ENCODE measurements around the gene SCGB2B2. TPM values are rescaled to one million over a fixed set of nuclear protein-coding genes. Genes with fewer than 3 reads are reported as not detected.

Gene SCGB2B2
- total and polyA plus RNA-seq, 2 of the 4 experiments (the other 2 are of a cell fraction): not detected

DNA sequence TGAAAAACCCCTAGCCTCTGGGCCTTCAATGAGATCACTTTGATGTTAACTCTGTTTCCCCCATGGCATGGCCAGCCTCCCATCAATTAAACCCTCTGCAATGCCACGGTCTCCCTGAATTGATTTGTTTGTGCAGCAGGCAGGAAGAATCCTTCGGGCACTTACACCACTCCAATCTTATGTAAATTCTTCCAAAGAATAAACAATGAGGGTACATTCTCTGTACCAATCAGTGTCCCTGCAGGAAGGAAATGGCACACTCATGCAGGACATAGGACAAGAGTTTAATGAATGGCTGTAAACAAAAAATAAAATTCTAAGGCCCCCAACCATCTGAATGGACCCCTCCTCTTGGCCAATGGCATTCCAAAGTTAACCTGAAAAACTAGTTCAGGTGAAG, 22.2 kb downstream of the SCGB2B2 start:
- ATAC-seq (ENCODE audit: low read depth) (no peak), DNase-seq (no peak)
- Histone ChIP-seq H3K23ac (ENCODE audit: low read depth, low read length) (no peak overlapping the region), H3K56ac (ENCODE audit: extremely low read depth, insufficient read depth, low read length) (no peak overlapping the region), H4K5ac (ENCODE audit: low read depth, low read length) (no peak overlapping the region), H3K4me1 (ENCODE audit: control insufficient read depth, insufficient read depth, low read length) (no peaks in the 10 kb centered on the region), H3K4me2 (ENCODE audit: low read depth, low read length) (no peak overlapping the region), H3K36me3 (ENCODE audit: control insufficient read depth, insufficient read depth, low read length) (no peaks in the 10 kb centered on the region), H3K79me1 (ENCODE audit: low read depth in 1 of 2, low read length in 2 of 2) (no peaks in the 10 kb centered on the region), H3K9me3 (ENCODE audit: control insufficient read depth, insufficient read depth, low read length) (no peaks in the 10 kb centered on the region), H3K4me3 (ENCODE audit: insufficient read depth, low read depth, low read length) (no peak overlapping the region), H3K9me1 (ENCODE audit: insufficient read depth, low read length) (no peaks in the 10 kb centered on the region), H4K20me1 (ENCODE audit: insufficient read depth, low read length) (no peaks in the 10 kb centered on the region), H2AK5ac (ENCODE audit: low read depth, low read length) (no peak overlapping the region), H2BK120ac (ENCODE audit: low read depth, low read length) (no peak overlapping the region), H3K18ac (ENCODE audit: low read depth, low read length) (no peak overlapping the region), H2BK15ac (ENCODE audit: low read depth, low read length) (no peak overlapping the region), H3K27ac (ENCODE audit: insufficient read depth, low read length) (no peak overlapping the region), H3K27me3 (ENCODE audit: control insufficient read depth, insufficient read depth, low read length) (no peaks in the 10 kb centered on the region), H2BK5ac (ENCODE audit: low read depth, low read length, poor library complexity, severe bottlenecking) (no peak overlapping the region), H3K9ac (ENCODE audit: low read depth, low read length) (no peak overlapping the region), H2AFZ (replicated peaks; ENCODE audit: low read length, poor library complexity) (no peak overlapping the region), H3K14ac (replicated peaks; ENCODE audit: low read depth, low read length) (no peak overlapping the region), H2AK9ac (replicated peaks; ENCODE audit: low read depth, low read length, poor library complexity) (no peak overlapping the region), H2BK20ac (ENCODE audit: low read depth, low read length) (no peak overlapping the region), H3K4ac (ENCODE audit: low read depth, low read length) (no peak overlapping the region), H4K91ac (ENCODE audit: insufficient read depth, low read depth, low read length) (no peak overlapping the region), H4K8ac (ENCODE audit: low read depth in 2 of 2, low read length in 2 of 2) (no peak overlapping the region)
- ChIA-PET POLR2A (ENCODE audit: unreplicated experiment) (no interaction called here), CTCF (interaction anchor here (1.6 kb wide), 1 partner anchor 15 kb away, joined by 4 read pairs; no protein-coding TSS in a partner anchor)
- TF ChIP-seq BHLHE40 (IDR thresholded peaks at IDR 0.05; ENCODE audit: low read depth, low read length) (no peak), POLR2A (IDR thresholded peaks at IDR 0.05; ENCODE audit: low read depth, low read length) (no peak), MAFK (IDR thresholded peaks at IDR 0.05; ENCODE audit: low read depth, low read length) (no peak), USF2 (IDR thresholded peaks at IDR 0.05; ENCODE audit: low read depth, low read length) (no peak), CHD1 (IDR thresholded peaks at IDR 0.05; ENCODE audit: low read depth, low read length) (no peak), SMC3 (IDR thresholded peaks at IDR 0.05; ENCODE audit: low read depth, low read length) (no peak), RFX5 (IDR thresholded peaks at IDR 0.05; ENCODE audit: low read depth, low read length) (no peak), RCOR1 (IDR thresholded peaks at IDR 0.05; ENCODE audit: insufficient replicate concordance, low read length) (no peak), CTCF (conservative IDR thresholded peaks at IDR 0.05; ENCODE audit: low read depth, low read length) (no peak), MAZ (IDR thresholded peaks at IDR 0.05; ENCODE audit: borderline replicate concordance, low read depth, low read length) (no peak), CEBPB (IDR thresholded peaks at IDR 0.05; ENCODE audit: low read depth, low read length) (no peak), FOS (IDR thresholded peaks at IDR 0.05; ENCODE audit: low read depth, low read length) (no peak)
- TF ChIP-seq, protein P1, sequence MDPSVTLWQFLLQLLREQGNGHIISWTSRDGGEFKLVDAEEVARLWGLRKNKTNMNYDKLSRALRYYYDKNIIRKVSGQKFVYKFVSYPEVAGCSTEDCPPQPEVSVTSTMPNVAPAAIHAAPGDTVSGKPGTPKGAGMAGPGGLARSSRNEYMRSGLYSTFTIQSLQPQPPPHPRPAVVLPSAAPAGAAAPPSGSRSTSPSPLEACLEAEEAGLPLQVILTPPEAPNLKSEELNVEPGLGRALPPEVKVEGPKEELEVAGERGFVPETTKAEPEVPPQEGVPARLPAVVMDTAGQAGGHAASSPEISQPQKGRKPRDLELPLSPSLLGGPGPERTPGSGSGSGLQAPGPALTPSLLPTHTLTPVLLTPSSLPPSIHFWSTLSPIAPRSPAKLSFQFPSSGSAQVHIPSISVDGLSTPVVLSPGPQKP (IDR thresholded peaks at IDR 0.05; ENCODE audit: borderline replicate concordance, low read depth, low read length): no peak
- dilution Hi-C loops (cut with HindIII; ENCODE audit: low sequenced_read_pairs, unreplicated experiment): no loop called here
- WGBS, 2 experiments (ENCODE audit: extremely low coverage in 2 of 2, insufficient read length in 1 of 2): no CpG with 5 or more reads among the region's 2 CpGs
- intact Hi-C loops (cut with micrococcal nuclease): no loop called here
- in situ Hi-C loops (cut with MboI; ENCODE audit: low sequenced_read_pairs): no loop called here
- BruUV-seq (replicated peaks): no TSS peak

All from IMR-90 (cell line).